ENCODE data around the gene CLBA1.

- no peak for TF ChIP-seq CTCF (conservative IDR thresholded peaks at IDR 0.05 in 1 of 2, IDR thresholded peaks at IDR 0.05 in 1 of 2; ENCODE audit: low read depth in 1 of 2, low read length in 2 of 2)
- no peak for TF ChIP-seq EZH2 (IDR thresholded peaks at IDR 0.05; ENCODE audit: low read length, missing control alignments)
Measured at GRCh38 chr14:104966981-104967385, 18.6 kb upstream of the CLBA1 start.

All from fibroblast of lung (primary cell).